NCI-H2029 (cell line): Measurements from ENCODE around the gene KRTAP10-3.
"Not testable (repeated sequence)": the region's sequence is repeated elsewhere in the genome, so short reads cannot be mapped to it uniquely, and the experiment has no call there.

Experiments
- DNase-seq: peaks from one replicate; lab custom pipeline; 2025; lab: John Stamatoyannopoulos, UW

KRTAP10-3 gene

DNA sequence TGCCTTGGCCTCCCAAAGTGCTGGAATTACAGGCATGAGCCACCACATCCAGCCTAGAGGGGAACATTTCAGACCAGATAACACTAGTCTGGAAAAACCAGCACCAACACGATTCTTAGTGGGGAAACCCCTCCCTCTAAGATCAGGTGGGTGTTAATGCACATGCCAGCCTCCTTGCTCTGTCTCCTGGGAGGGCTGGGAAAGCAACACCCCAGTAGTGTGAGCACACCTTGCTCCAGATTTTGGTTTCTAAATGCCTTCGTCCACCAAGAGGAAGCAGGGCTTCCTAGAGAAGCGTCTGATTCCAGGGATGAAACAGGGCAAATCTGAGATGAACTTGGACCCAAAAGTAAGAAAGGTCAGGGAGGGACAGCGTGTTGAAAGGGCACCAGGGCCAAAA is 12.7 kb upstream of the KRTAP10-3 start:
- DNase-seq = no peak

DNA sequence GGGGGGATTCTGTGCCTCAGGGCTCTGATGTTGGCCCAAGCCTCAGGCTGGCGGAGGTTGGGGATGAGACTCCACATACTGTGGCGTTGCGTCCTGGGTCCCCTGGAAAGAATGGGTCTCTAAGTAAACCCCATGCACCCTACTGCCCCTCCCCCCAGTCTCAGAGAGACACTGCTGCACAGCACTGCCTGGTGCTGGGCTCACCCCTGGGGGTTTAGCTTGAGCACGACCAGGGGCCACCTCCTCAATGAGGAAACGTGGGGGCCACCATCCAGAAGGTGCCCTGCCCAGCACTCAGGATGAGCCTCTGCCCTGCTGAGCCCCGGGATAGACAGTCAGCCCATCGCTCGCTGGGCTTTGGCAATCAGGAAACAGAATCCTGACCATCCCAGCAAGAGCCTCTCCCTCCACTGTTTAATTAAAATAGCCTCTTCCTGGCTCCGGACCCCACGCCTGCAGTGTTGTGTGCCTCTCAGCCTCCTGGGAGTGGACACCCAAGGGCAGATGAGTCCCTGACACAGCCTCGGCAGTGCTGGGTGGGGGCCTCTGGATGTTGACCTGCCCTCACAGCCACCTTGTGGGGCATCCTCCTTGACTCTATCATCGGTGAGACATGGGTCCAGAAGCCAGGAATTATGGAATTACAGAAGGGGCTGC is 11.4 kb upstream of the KRTAP10-3 start:
- DNase-seq = no peak

DNA sequence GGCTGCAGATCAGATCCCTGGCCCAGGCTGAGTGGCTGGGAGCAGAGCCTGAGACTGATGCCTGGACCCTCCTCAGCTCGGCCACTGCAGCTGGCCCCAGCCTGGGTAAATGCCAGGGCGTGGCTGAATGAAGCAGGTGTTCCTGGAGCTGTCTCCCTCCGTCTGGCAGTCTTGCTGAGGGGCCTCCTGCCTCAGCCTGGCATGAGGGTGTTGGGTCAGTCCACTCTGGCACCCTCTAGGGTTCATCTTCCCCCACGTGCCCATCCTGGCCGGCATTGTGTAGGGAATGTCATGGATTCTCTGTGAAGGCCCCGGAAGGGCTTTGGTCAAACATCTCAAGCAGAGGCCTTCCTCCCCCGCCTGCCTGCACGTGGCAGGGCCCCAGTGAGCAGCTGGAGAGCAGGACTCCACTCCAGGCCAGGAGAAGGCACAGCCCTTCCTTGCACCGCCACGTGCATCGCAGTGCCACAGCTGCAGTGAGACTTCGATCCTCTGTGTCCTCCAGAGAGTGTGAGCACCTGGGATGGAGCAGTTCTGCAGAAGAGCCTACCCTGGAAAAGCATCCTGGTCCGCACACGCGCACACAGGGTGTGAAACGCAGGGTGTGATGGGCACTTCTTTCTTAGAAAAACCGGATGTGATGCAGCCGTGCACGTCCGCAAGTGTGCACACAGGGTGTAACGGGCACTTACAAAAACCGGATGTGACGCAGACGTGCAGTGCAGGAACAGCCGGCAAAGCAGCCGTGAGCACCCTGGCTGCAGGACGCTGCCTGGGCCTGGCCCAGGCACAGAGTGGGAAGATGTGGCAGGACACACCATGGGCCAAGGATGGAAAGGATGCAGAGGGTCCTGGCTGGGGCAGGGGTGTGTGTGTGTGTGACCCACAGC is 10.3 kb upstream of the KRTAP10-3 start:
- DNase-seq = peak; percentile 59

DNA sequence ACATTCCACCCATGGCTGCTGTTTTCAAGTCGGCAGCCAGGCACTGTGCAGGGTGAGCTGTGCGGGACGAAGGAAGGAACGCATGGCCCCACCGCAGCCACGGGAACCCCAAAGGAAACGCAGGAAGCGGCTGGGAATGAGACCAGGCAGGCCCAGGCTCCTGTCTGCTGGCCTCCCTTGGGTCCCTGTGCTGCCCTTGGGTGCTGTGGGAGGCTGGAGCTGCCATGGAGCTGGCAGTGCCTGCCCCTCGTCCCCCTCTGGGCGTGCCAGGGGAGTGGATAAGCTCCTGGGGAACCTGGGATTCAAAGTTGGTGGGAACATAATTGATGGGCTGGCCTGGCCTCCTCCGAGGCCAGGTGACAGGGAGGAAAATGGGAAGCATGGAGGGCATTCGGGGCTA is 9.7 kb upstream of the KRTAP10-3 start:
- DNase-seq = no peak

DNA sequence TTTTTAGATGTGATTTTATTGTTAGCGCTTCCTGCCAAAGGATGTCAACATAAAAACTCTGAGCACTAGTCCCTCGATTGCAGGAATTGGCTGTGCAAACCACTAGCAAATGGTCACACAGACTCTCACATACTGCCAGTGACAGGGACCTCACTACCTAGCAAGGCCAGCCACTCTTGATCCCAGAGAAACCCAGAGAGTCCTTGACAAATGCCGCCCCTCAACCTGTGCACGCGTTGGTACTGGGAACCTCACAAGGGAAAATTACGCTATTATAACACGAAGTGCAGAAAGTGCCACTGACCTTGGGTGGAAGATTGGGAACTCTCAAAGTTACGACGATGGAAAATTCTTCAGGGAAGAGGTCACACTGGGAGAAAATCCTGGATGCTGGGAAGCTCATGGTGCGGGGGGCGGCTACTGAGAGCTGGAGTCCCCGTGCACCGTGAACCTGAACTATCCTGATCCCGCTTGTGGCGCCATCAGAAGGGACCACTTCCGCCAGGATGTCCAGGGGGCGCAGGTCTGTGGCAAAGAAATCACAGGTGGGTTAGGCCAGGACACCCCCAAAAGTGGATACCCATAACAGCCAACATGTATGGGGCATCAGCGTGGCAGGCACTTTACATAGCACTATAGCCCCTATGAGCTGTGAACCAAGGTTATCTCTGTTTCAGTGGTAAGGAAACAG is 9.0 kb upstream of the KRTAP10-3 start:
- DNase-seq = no peak

DNA sequence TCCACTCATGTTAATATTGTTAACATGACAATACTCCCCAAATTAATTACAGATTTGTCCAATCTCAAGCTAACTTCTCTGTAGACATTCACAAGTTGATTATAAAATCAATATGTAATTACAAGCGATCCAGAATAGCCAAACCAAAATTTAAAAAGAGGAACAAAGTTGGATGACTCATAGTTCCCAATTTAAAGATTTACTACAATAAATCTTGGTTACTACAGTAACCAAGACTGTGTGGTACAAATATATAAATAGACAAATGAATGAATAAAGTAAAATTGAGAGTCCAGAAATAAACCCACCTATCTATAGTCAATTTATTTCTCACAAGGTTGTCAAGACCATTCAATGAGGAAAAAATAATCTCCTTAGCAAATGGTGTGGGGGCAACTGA is 7.8 kb upstream of the KRTAP10-3 start:
- no peak for DNase-seq

DNA sequence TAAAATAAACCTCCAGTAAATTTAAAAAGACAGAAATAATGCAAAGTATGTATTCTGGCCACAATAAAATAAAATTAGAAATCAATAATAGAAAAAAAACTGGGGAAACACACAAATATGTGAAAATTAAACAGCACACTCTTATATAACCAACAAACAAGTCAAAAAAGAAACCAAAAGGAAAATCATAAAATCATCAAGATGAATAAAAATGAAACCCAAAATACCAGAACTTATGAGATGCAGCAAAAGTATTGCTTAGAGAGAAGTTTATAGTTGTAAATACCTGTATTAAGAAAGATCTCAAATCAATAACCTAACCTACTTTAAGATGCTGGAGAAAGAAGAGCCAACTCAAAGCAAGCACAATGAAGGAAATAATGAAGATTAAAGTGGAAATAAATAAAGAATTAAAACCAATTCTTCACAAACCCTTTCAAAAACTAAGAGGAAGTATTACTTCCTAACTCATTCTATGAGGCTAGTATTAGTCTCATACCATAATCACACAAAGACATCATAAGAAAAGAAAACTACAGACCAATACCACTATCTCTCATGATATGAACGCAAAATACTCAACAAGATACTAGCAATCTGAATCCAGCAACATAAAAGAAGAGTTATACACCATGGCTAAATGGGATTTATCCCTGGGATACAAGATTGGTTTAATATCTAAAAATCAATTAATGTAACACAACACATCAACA is 6.4 kb upstream of the KRTAP10-3 start:
- DNase-seq = no peak

DNA sequence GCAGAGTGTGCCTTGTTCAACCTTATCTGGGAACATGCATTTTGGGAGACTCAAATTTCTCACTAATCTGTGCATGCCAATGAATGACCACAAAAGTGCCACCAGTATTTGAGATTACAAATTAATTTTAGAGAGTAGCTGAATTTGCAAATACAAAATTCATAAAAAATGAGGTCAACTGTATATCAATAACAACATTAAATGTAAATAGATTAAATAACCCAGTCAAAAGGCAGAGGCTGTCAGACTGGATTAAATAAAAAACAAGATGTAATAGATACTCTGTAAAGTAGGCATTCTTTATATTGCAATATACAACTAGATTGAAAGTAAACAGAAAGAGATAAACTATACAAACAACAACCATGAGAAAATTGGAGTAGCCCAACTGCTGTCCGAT is 5.5 kb upstream of the KRTAP10-3 start:
- no peak for DNase-seq

DNA sequence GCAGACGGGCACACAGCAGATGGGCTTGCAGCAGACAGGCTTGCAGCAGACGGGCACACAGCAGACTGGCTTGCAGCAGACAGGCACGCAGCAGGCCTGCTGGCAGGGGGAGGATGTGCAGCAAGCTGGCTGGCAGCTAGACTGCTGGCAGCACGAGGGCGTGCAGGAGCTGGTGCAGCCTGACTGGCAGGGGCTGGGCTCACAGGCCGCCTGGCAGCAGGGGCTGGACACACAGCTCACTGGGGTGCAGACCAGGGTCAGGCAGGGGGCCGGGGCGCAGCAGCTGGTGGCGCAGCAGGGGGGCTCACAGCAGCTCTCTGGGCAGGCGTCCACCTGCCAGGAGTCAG is 293 bp downstream of the KRTAP10-3 start:
- not testable (repeated sequence) for DNase-seq

DNA sequence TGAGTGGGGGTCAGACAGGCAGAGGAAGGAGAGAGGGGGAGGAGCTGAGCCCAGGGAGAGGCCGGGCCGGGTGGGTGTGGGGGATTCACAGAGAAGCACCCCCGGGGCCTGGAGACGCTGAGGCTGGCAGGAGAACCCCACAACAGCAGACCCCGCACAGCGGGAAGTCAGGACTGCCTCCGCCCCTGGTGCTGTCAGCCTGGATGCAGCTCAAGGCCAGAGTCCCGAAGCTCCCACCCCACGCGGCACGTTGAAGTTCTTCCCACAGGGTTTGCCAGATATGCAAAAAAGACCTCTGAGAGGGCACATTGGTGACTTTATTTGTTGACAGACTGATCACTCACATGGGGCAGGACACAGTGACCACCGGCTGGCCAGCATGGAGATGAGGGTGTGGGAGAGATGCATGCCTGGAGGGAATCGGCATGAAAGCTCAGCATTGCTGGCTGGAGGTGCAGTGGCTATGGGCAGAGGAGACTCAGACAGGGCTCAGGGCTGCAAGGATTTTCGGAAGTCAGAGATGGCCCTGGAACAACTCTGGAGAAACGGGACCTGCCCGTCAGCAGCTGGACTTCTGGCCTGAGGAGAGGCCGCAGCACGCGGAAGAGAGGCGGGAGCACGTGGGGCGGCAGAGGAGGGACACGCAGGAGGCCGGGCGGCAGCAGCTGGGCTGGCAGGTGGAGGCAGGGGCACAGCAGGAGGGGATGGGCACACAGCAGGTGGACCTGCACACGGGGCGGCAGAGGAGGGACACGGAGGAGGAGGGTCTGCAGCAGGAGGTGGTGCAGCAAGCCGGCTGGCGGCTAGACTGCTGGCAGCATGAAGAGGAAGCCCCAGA is 885 bp downstream of the KRTAP10-3 start:
- DNase-seq = no peak

DNA sequence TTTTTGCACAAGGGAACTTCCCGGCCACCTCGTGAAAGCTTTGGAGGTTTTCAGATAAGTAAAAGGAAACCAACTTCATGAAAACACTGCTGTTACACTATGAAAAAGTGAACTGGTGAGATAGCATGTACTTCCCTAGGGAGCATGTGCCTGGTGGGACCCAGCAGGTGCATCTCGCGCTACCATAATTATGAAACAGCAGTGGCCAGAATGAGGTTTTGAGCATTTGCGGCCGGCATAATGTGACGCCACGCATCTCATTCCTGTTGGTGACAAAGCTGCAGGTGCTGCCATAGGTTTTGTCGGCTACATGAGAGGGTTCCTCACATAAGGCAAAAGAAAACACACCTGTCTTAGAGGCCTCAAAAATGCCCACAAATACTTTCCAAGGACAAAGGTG is 1.7 kb downstream of the KRTAP10-3 start:
- no peak for DNase-seq

DNA sequence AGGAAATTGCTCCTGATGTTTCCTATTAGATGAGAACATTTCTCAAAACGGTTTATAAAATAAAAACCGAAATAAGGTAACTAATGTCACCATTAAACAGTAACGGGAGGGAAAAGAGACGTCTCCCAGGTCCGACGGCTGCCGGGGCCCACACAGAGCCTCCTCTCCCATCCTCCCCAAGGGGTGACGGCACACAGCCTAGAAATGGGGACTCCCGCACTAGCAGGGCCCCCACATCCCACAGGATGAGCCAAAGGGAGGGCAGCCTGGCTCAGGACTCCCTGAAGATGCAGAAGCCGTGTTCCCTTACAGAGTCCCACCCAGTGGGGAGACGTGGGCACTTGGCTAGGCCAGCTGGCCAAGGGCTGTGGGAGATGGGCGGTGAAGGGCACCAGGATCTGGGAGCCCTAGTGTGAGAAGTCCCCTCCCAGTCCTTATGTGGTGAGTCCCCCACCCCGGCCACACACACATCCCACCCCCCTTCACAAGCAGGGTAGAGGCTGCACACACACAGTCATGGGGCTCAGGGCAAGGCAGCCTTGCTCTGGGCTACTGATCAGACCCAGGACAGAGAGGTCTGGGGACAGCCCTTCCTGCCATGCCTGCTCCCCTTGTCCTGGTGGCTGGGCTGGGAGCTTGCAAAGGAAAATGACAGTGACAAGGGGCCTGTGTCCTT is 3.3 kb downstream of the KRTAP10-3 start:
- DNase-seq = no peak

DNA sequence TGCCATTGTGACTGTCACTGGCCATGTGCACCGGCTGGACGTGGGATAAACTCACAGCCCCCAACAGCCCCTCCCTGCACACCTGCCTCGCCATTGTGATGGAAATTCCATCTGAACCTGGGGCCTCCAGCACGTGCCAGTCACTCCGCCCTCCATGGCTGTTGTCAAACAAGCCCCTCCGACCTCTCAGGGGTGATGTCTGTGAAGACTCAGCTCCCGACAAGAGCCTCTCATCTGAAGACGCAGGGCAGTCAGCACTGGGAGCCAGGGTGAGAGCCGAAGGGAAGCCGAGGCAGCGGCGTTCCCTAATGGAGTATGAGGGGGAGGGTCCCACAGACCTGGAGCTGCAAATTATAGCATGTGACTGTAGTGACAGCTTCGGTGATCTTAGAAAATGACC is 5.9 kb downstream of the KRTAP10-3 start:
- DNase-seq = no peak

DNA sequence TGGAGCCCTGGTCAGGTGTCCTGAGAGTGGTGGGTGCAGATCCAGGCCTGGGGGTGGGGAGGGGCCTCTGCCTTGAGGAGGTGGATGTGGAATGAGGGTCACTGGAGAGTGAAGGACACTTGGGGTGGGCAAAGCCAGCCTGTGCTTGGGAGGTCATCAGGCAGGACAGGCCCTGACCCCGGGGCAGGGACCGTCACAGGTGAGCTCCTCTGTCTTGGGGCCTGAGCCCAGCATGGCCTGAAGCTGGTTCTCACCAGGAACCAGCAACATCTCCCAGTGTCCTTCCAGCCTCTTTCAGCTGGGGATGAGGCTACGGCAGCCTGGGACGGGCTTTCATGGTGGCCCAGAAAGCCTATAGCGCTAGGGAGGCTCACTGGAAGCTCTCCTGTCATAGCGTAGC is 6.5 kb downstream of the KRTAP10-3 start:
- no peak for DNase-seq

DNA sequence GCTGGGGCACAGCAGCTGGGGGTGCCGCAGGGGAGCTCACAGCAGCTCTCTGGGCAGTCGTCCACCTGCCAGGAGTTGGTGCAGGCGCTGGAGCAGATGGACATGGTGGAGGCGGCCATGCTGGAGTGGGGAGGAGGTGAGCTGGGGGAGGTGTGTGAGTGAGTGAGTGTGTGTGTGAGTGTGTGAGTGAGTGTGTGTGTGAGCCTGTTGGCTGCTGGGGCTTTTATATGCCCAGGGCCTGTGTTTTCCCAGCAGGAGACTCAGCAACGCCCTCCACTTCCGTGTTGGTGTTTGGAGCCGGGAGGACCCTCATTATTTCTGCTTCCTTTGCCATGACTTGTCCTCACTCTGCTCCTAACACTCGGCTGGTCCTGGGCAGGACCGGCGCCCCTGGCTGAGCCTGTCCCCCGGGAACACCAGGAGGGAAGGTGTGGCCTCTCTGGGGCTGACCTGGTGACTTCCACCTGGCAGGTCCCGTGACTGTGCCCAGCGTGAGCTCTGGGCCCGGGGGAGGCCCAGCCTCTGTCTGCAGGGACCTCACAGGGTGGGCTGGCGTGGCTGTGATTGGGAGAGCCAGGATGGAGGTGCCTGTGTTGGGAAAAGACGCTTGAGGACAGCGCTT is 7.1 kb downstream of the KRTAP10-3 start, which contains the start of gene KRTAP10-2:
KRTAP10-2 (minus strand) TSS at position 166 of the 622 bp plus-strand sequence; CDS start at position 119, 47 bp downstream.
- no peak for DNase-seq

DNA sequence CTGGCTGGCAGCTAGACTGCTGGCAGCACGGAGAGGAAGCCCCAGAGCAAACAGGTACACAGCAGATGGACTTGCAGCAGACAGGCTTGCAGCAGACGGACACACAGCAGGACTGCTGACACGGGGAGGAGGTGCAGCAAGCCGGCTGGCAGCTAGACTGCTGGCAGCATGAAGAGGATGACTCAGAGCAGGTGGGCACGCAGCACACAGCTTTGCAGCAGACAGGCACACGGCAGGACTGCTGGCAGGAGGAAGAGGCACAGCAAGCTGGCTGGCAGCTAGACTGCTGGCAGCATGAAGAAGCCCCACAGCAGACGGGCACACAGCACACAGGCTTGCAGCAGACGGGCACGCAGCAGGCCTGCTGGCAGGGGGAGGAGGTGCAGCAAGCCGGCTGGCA is 7.8 kb downstream of the KRTAP10-3 start:
- no peak for DNase-seq

DNA sequence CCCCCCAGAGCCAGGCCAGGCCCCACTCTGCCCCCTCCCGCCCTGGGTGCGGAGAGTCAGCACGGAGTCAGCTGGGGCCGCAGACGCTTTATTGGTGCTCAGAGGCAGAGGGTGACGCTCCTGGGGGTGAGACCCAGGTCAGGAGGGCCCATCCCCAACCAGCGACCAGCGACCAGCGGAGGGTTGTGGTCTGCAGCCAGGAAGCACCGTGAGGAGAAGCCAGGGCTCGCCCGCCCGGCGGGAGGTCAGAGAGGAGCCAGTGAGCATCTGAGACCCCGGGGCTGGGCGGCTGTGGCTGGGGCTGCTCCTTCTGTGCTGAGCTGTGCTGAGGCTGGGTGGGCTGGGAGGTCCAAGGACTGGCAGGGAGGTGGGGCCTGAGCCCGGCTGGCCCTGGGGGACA is 8.3 kb downstream of the KRTAP10-3 start:
- not testable (repeated sequence) for DNase-seq

DNA sequence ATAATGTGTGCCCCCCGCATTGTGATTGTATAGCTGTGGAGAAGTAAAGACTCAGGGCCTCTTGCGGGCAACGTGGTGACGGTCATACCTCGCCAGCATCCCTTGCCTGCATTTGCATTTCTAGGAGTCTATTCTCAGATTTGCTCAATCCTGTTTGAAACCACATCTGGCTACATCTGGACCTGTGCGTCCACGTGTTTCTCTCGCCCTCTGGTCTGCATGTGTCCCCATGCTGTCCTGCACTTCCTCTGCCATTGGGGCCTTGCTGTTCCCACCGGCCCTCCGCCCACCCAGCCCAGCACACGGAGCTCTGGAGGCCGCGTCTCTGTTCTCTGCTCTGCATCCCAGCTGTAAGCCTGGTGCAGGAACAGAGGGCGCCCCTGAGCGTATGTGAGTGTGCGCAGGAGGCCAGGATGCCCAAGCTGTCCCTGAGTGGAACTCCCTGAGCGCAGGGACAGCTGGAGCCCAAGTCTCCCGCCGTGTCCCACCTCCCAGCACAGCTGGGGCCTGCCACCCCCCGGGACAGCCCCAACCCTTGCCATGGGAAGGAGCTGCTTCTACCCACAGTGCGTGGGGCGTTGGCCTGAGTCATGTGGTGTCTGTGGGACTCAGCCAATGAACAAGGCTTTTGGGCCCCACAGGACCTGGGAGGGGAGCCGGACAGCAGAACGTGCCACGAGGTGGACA is 8.9 kb downstream of the KRTAP10-3 start:
- DNase-seq = no peak

DNA sequence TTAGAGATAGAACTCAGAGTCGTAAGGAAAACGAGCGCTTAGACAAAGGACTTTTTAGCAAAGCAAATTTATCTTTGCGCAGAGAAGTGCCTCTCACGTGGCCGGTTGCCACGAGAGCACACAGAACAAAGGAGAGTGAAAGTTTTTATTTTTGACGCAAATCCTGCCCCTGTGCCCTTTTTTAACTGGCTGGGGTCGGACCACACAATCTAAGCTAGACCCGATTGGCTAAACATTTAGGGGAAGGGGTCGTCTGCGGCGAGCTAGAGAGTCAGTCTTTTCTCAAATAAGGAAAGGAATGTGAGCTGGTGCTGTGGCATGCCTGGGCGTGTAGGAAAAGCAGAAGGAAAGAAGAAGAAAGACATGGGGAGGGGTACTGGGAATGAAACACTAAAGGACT is 9.7 kb downstream of the KRTAP10-3 start:
- DNase-seq = no peak

DNA sequence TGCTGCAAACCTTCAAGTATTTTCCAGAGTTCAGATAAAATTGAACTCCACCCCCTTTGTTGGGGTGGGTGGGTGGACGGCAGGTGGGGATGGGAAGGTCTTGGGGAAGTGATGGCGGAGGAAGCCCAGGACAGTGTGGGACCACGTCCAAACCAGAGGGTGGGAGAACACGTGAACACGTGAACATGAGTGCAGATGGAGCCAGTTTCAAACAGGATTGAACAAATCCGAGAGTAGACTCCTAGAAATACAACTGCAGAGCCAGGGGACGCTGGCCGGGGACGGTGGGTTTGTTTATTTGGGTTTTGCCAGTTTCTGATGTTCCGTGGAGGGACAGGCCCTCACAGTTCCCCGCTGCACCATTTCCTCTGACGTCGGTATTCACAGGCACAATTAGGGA is 10.2 kb downstream of the KRTAP10-3 start:
- no peak for DNase-seq
